A549 (cell line): Measurements from ENCODE around the gene SMURF1. TPM values are rescaled to one million over a fixed set of nuclear protein-coding genes. Genes with fewer than 3 reads are reported as not detected.

ENCODE experiments used
- ATAC-seq, 2 experiments: fragments of 200-7000 bp in 1 of 2; fragments of >200 bp in 1 of 2; cut with Nextera tagmentation in 1 of 2; cut with Tn5 transposase in 1 of 2; 3 replicates each; pipeline versions ENCODE4 v1.8.0 to v1.9.1; 2018 to 2020; ENCODE audit warnings: mild to moderate bottlenecking in 1 of 2, moderate library complexity in 1 of 2
- CTCF ChIA-PET: fragments of 300-600 bp; sonication (Branson Sonifier 250); formaldehyde crosslinking; extraction: SDS; loops from one replicate; lab custom pipeline; 2021; ENCODE audit warnings: antibody characterized with exemption, inconsistent platforms; lab: Yijun Ruan, JAX
- POLR2A ChIA-PET: fragments of 350-600 bp; formaldehyde crosslinking; extraction: SDS; loops from one replicate; lab custom pipeline; 2021; ENCODE audit warnings: antibody characterized with exemption, inconsistent platforms; lab: Yijun Ruan, JAX
- DNase-seq, 2 experiments: peaks; one replicate each; pipeline versions ENCODE4 v3.0.0 to v3.0.0-alpha.2; 2011 to 2016; ENCODE audit warnings: low read depth in 1 of 2, low spot score in 1 of 2
- FAIRE-seq: peaks from 2 replicates; lab custom pipeline; 2011; peaks lifted over from hg19 to GRCh38; lab: Jason Lieb, UNC
- H3K27ac ChIP-seq, 2 experiments: fragments of >200 bp; sonication (Bioruptor Twin); formaldehyde crosslinking; 3 replicates each; pipeline ENCODE4 v1.5.1; 2016 to 2017
- H3K4me1 ChIP-seq: fragments of >200 bp; sonication (Bioruptor Twin); formaldehyde crosslinking; 3 replicates; pipeline ENCODE4 v1.6.1; 2016
- H3K4me2 ChIP-seq: fragments of >200 bp; sonication (Bioruptor Twin); formaldehyde crosslinking; 3 replicates; pipeline ENCODE4 v1.6.1; 2016
- H3K4me3 ChIP-seq: fragments of >200 bp; sonication (Bioruptor Twin); formaldehyde crosslinking; 3 replicates; pipeline ENCODE4 v1.5.1; 2016
- H3K9me3 ChIP-seq: fragments of >200 bp; sonication (Bioruptor Twin); formaldehyde crosslinking; 3 replicates; pipeline ENCODE4 v1.6.1; 2016
- ATOH8 ChIP-seq: fragments of 250-450 bp; sonication (Bioruptor Pico); IDR thresholded peaks from 2 replicates; pipeline ENCODE4 v1.5.0; 2020; ENCODE audit warnings: low read depth, mild to moderate bottlenecking, moderate library complexity
- CTCF ChIP-seq: fragments of >200 bp; sonication (Bioruptor Twin); formaldehyde crosslinking; IDR thresholded peaks from 3 replicates; pipeline ENCODE4 v1.5.1; 2016
- EHMT2 ChIP-seq: fragments of 200-600 bp; sonication (generic); IDR thresholded peaks from 2 replicates; pipeline ENCODE4 v1.6.1; 2016; ENCODE audit warnings: antibody characterized with exemption, low read depth, mild to moderate bottlenecking, moderate library complexity
- EP300 ChIP-seq, 2 experiments: fragments of >200 bp; sonication (Bioruptor Twin); formaldehyde crosslinking; IDR thresholded peaks; 2 replicates in 1 of 2; 3 replicates in 1 of 2; pipeline ENCODE4 v1.6.1; 2016 to 2017
- ESRRA ChIP-seq: fragments of 150-350 bp; IDR thresholded peaks from 2 replicates; pipeline ENCODE4 v1.6.1; 2014; ENCODE audit warnings: mild to moderate bottlenecking, low read length, borderline replicate concordance
- FOSL2 ChIP-seq, 2 experiments: fragments of 450-650 bp in 1 of 2; fragments of >200 bp in 1 of 2; sonication (Bioruptor Twin) in 1 of 2; formaldehyde crosslinking; IDR thresholded peaks; 2 replicates each; pipeline versions ENCODE4 v1.5.0 to v1.6.1; 2016 to 2020; ENCODE audit warnings: mild to moderate bottlenecking in 1 of 2, moderate library complexity in 1 of 2
- GATA3 ChIP-seq: IDR thresholded peaks from 2 replicates; pipeline ENCODE4 v1.6.1; 2012; ENCODE audit warnings: borderline replicate concordance
- HOXB13 ChIP-seq: fragments of 250-450 bp; sonication (Bioruptor Pico); IDR thresholded peaks from 2 replicates; pipeline ENCODE4 v1.5.0; 2020; ENCODE audit warnings: low read depth, mild to moderate bottlenecking, moderate library complexity
- HOXB5 ChIP-seq: fragments of 250-450 bp; sonication (Bioruptor Pico); IDR thresholded peaks from 2 replicates; pipeline ENCODE4 v1.5.0; 2020; ENCODE audit warnings: mild to moderate bottlenecking, moderate library complexity
- JUN ChIP-seq, 2 experiments: fragments of >200 bp; sonication (Bioruptor Twin); formaldehyde crosslinking; IDR thresholded peaks; 2 replicates in 1 of 2; 3 replicates in 1 of 2; pipeline ENCODE4 v1.6.1; 2016 to 2017
- JUNB ChIP-seq: fragments of >200 bp; sonication (Bioruptor Twin); formaldehyde crosslinking; IDR thresholded peaks from 2 replicates; pipeline ENCODE4 v1.6.1; 2016
- MAFK ChIP-seq: fragments of 450-650 bp; IDR thresholded peaks from 2 replicates; pipeline ENCODE4 v1.6.1; 2014; ENCODE audit not compliant: partially characterized antibody
- MYC ChIP-seq: IDR thresholded peaks from 2 replicates; pipeline ENCODE4 v1.6.1; 2012; ENCODE audit warnings: mild to moderate bottlenecking, inconsistent platforms, low read length, improper control_type of control experiment, borderline replicate concordance
- NR3C1 ChIP-seq: fragments of >200 bp; sonication (Bioruptor Twin); formaldehyde crosslinking; IDR thresholded peaks from 3 replicates; pipeline ENCODE4 v1.6.1; 2017
- POLR2A ChIP-seq: IDR thresholded peaks from 2 replicates; pipeline ENCODE4 v1.6.1; 2012; ENCODE audit warnings: mild to moderate bottlenecking, low read length
- REST ChIP-seq: fragments of 200-600 bp; sonication (generic); IDR thresholded peaks from 2 replicates; pipeline ENCODE4 v1.6.1; 2016; ENCODE audit warnings: antibody characterized with exemption, mild to moderate bottlenecking, moderate library complexity
- RFX5 ChIP-seq: fragments of 450-650 bp; IDR thresholded peaks from 2 replicates; pipeline ENCODE4 v1.7.1; 2014; ENCODE audit warnings: antibody characterized with exemption, mild to moderate bottlenecking, moderate library complexity
- SMC3 ChIP-seq: fragments of >200 bp; sonication (Bioruptor Twin); formaldehyde crosslinking; IDR thresholded peaks from 3 replicates; pipeline ENCODE4 v1.6.1; 2018; ENCODE audit warnings: inconsistent platforms
- ZC3H11A ChIP-seq: fragments of 450-650 bp; IDR thresholded peaks from 2 replicates; pipeline ENCODE4 v1.6.1; 2014; ENCODE audit warnings: antibody characterized with exemption, mild to moderate bottlenecking
- WGBS: methylation state at CpG from one replicate; pipeline ENCODE4 v1.1.6; 2017; ENCODE audit errors: missing lambda C conversion rate; 5-methylcytosine and 5-hydroxymethylcytosine counted together
- polyA plus RNA-seq, 4 experiments: library from polyadenylated mRNA; depleted of rRNA in 3 of 4; stranded (reverse); fragments of >200 nt; fragmentation: RNase III in 1 of 4; extraction: RNeasy Plus Mini Kit Qiagen cat#74134 plus additional on column Dnase treatment in 1 of 4; gene quantifications; 2 replicates in 3 of 4; 3 replicates in 1 of 4; pipeline ENCODE4 v1.2.3, GENCODE V29; 2011 to 2017
- TF ChIP-seq, protein P1 (sequence below): IDR thresholded peaks from 2 replicates; pipeline ENCODE4 v1.6.1; 2012
- TF ChIP-seq, protein P2 (sequence below): IDR thresholded peaks from 2 replicates; pipeline ENCODE4 v1.6.1; 2012; ENCODE audit warnings: low read depth, borderline replicate concordance

SMURF1 gene
- polyA plus RNA-seq, 2 of the 4 experiments (the other 2 are of a cell fraction), result 13.8 to 22.1 TPM

GRCh38 chr7:99109108-99110051 is 34.5 kb downstream of the SMURF1 start:
- POLR2A ChIA-PET, result interaction anchor here (0.6 kb wide), 2 partner anchors 84 to 108 kb away, joined by 3 to 6 read pairs; no protein-coding TSS in a partner anchor
- peak overlapping the region; percentile 73 to 79 for H3K27ac ChIP-seq
- FAIRE-seq, result no peak

GRCh38 chr7:99108613-99109012 is 35.3 kb downstream of the SMURF1 start:
- ATAC-seq, result no peak
- POLR2A ChIA-PET, result no interaction called here
- Histone ChIP-seq H3K4me3 (no peak overlapping the region), H3K4me2 (peak overlapping the region; percentile 80), H3K4me1 (peaks cover 93% of the 10 kb centered on the region), H3K9me3 (no peaks in the 10 kb centered on the region), H3K27ac (peak overlapping the region; percentile 73 to 79)
- CTCF ChIA-PET, result interaction anchor here (0.8 kb wide), 1 partner anchor 15 kb away, joined by 3 read pairs; no protein-coding TSS in a partner anchor
- FAIRE-seq, result no peak
- 59% methylated on average over 4 of the region's 4 CpGs for WGBS
- no peak for DNase-seq
- TF ChIP-seq, protein P1, sequence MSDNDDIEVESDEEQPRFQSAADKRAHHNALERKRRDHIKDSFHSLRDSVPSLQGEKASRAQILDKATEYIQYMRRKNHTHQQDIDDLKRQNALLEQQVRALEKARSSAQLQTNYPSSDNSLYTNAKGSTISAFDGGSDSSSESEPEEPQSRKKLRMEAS, result no peak
- no peak for TF ChIP-seq NR3C1
- TF ChIP-seq EP300 (IDR thresholded peaks at IDR 0.05), result no peak
- TF ChIP-seq HOXB5 (CRISPR knock-in tag), result no peak
- TF ChIP-seq ESRRA, result no peak
- TF ChIP-seq EHMT2, result no peak
- TF ChIP-seq FOSL2 (IDR thresholded peaks at IDR 0.05), result no peak
- no peak for TF ChIP-seq FOSL2 (CRISPR knock-in tag; IDR thresholded peaks at IDR 0.05)
- TF ChIP-seq REST, result no peak
- TF ChIP-seq ATOH8 (CRISPR knock-in tag), result no peak
- TF ChIP-seq MYC, result no peak
- TF ChIP-seq JUN (IDR thresholded peaks at IDR 0.05), result no peak
- TF ChIP-seq CTCF, result no peak
- TF ChIP-seq RFX5, result no peak
- TF ChIP-seq, protein P2, sequence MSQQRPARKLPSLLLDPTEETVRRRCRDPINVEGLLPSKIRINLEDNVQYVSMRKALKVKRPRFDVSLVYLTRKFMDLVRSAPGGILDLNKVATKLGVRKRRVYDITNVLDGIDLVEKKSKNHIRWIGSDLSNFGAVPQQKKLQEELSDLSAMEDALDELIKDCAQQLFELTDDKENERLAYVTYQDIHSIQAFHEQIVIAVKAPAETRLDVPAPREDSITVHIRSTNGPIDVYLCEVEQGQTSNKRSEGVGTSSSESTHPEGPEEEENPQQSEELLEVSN, result no peak
- no peak for TF ChIP-seq ZC3H11A

More at GRCh38 chr7:99109108-99110051, 34.5 kb downstream of the SMURF1 start:
- peak; percentile 55 to 67; a peak in 5 of 6 replicates for ATAC-seq
- no peak for DNase-seq
- TF ChIP-seq NR3C1, result no peak
- TF ChIP-seq JUNB, result peak; percentile 54; the same call in 1 of the 2 replicates
- TF ChIP-seq MAFK, result no peak
- 0 out of 3 replicates have a peak, but pooled peaks have one; percentile 16 for TF ChIP-seq SMC3
- no peak for TF ChIP-seq POLR2A
- TF ChIP-seq HOXB13 (CRISPR knock-in tag), result no peak
- peak; percentile 50; the same call in 1 of the 2 replicates for TF ChIP-seq GATA3
- TF ChIP-seq FOSL2 (IDR thresholded peaks at IDR 0.05), result 0 out of 2 replicates have a peak, but pooled peaks have one; percentile 33
- TF ChIP-seq FOSL2 (CRISPR knock-in tag; IDR thresholded peaks at IDR 0.05), result peak; percentile 78
- TF ChIP-seq, all 56 proteins: peak for 4
- Histone ChIP-seq H3K4me1 (peaks cover 85% of the 10 kb centered on the region), H3K4me3 (peak overlapping the region; percentile 21; the same call in 1 of the 3 replicates), H3K4me2 (peak overlapping the region; percentile 80), H3K9me3 (no peaks in the 10 kb centered on the region)
- CTCF ChIA-PET, result interaction anchor here (0.8 to 1.0 kb wide), 3 partner anchors 9 to 21 kb away, joined by 3 read pairs; no protein-coding TSS in a partner anchor
- 10% methylated on average over 10 of the region's 10 CpGs for WGBS
